GM19043 (cell line): ENCODE results near the gene PLA2G6.

Source experiments
- ATAC-seq: cut with Tn5 transposase; IDR thresholded peaks from one replicate; pipeline ENCODE4 v1.9.1; 2021; ENCODE audit warnings: low read depth; ENCODE audit not compliant: unreplicated experiment

The PLA2G6 gene

GRCh38 chr22:38075961-38076360 lies 105.7 kb downstream of the PLA2G6 start:
- no peak for ATAC-seq

- ATAC-seq: no peak
Measured at GRCh38 chr22:38075105-38075825, 106.4 kb downstream of the PLA2G6 start.

GRCh38 chr22:38074181-38075104 lies 107.2 kb downstream of the PLA2G6 start:
- no peak for ATAC-seq

DNA sequence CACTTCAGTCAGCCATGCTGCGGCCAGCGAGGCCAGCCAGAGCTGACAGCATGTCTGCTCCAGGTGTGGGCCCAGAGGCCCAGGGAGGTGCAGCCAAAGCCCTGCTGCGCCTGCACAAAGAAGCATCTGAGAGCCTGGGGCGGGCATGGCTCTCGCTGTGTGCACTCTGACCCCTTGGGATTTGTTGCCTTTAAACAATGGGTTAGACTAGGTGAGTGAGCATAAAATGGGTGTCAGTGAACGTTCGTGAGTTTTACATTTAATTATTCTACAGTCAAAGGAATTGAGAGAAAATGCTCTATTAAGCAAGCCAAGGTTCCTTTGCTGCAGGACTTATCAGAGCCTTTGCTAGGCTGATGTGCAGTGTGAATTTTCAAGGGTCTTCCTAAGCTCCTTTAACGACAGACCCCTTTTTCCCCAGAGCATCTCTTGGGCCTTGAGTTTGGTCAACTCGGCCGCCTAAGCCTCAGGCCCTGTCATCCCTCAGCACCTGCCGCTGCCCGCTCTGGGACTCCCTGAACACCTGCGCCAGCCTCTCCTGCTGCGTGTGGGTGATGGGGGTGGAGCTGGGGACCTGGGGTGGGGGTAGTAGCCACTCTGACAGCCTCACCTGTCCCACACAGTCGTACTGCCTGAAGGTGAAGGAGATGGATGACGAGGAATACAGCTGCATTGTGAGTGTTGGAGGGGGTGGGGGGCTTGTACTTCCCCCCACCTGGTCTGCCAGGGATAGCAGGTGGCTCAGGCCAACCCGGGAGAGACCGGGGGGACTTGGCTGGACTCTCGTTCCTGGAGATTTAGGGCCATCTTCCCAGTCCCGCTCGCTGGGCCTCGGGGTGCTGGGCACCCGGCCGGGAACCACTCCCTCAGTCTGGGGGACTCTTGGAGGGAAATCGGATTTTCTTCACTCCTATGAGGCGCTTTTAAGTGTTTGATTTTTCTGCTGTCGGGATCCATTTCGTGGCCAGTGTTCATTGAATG lies 108.2 kb downstream of the PLA2G6 start:
- no peak for ATAC-seq

- ATAC-seq: no peak
Measured at GRCh38 chr22:38072322-38073149, 109.1 kb downstream of the PLA2G6 start.

DNA sequence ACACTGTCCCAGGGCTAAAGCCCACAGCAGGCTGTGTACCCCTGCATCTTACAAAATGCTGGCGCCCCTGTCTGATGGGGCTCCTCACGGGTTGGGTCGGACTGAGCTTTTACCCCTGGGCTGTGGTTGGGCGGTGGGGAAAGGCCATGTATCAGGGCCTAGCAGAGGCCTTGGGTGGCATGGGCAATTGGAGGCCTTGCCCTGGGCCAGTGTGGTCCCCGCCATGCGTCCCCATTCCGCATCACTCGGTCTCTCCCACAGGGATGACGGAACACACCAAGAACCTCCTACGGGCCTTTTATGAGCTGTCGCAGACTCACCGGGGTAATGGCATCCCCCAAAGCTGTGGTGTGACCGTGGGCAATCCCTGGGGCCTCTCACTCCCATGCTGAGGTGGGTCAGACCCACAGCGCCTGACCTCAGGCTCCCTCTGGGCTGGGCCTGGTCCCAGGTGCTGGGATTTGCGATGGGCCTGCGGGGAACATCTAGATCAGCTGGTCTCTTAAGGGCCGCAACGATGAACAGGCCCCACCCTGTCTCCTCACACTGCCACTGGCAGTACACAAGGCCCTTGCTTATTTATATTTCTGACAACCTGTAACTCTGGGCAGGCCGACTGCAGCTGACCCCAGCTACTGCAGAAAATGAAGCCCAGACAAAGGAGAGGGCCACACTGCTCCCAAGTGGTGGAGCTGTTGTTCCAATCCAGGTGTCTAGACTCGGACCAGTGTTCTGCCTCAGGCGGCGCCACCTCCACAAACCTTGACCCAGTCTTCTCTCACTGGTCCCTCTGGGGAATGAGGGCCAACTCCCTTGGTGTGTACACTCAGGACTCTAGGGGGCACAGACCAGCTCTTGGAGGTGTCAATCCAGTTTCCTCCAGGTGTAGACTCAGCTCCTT lies 110.0 kb downstream of the PLA2G6 start:
- no peak for ATAC-seq

- no peak for ATAC-seq
Measured at GRCh38 chr22:38070250-38070921, 111.2 kb downstream of the PLA2G6 start.

DNA sequence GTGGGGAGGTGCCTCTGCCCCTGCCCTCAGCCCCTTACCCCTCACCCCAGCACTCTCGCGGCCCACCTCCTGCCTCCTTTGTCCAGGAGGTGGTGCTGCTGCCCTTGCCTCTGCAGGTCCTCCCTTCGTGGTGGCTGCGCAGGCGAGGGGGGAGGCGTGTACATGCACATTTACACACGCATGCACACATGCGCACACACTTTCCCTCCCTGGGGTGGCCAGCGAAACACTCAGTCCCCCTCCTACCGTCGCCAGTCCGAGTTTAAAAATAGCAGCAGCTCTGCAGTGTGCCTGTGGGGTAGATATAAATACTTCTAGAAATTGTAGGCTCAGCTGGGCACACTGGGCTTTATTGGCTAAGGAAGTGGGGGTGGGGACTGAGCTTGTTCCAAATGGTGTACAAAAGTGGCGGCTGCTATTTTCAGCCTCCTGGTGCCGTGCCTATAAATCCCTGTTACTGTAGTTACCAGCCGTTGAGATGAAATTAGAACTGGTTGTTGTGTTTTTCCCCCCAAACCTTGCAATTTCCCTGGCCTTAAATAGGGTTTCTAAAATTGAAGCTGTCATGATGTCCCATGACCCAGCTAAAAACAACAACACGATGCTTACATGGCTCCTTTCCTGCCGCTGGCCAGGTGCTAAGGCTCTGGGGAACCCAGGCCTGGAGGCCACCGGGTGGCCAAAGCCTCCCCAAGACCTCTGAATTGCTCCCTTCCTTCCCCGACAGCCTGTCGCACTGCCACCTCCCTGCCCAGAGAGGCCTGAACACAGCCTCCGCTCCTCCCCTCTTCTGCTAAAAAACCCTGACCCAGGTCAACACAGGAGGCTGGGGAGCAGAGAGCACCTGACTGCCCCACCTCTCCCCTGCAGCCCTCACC lies 112.0 kb downstream of the PLA2G6 start:
- ATAC-seq: no peak

GRCh38 chr22:38068641-38069371 lies 112.8 kb downstream of the PLA2G6 start:
- ATAC-seq: no peak

- ATAC-seq: no peak
Measured at GRCh38 chr22:38067761-38068360, 113.8 kb downstream of the PLA2G6 start.

- ATAC-seq: no peak
Measured at GRCh38 chr22:38067028-38067415, 114.6 kb downstream of the PLA2G6 start.

GRCh38 chr22:38066381-38067027 lies 115.1 kb downstream of the PLA2G6 start:
- ATAC-seq: no peak

DNA sequence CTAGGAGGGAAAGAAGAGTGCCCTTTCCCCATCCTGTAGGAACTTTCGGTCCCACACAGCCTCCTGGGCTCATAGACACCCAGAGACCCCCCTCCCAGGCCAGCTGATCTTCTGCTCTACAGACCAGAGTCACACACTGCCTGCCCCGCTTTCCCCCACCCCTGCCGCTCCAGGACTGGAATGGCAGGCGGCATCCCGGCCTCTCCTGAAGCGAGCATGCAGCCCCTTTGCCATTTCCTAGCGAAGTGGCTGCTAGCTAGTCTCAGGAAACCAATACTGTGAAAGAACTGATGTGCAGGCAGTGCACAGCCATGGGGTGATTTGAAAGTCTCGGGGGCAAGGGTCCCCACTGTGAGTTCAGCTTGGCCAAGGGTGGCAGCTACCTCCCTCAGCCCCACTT lies 116.1 kb downstream of the PLA2G6 start:
- no peak for ATAC-seq

DNA sequence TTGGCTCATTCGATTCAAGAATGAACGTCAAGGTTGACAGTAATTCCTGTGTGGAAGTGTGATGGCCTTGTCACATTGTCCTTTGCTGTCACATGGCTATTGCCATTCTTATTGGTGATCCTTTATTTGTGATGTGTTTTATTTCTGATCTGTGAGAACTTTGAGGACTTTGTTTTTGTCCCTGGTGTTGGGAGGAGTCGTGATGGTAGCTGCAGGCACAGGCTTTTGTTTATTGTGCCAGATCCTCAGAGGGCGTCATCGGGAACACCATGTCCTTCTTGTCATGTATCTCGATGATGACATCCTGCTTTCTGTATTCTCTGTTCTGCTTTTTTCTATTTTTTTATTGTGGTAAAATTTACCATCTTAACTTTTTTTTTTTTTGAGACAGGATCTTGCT lies 118.8 kb downstream of the PLA2G6 start:
- no peak for ATAC-seq
